ENCODE results near the gene ZNF80. TPM values are rescaled to one million over a fixed set of nuclear protein-coding genes. Genes with fewer than 3 reads are reported as not detected.

Gene ZNF80
- polyA plus RNA-seq, 1 donor (not counting 4 experiments of a cell fraction or from before 2014, with no cell fraction given), result not detected

GRCh38 chr3:114206342-114206741 lies 31.0 kb downstream of the ZNF80 start:
- FAIRE-seq, result no peak

GRCh38 chr3:114205541-114205940 lies 31.8 kb downstream of the ZNF80 start:
- Histone ChIP-seq H3K4me1 (ENCODE audit: control insufficient read depth, extremely low read depth, insufficient read depth, low read length) (no peaks in the 10 kb centered on the region), H3K9me3 (ENCODE audit: control insufficient read depth, low read depth, low read length) (no peaks in the 10 kb centered on the region), H3K27me3 (ENCODE audit: control insufficient read depth, extremely low read depth, insufficient read depth, low read length) (no peaks in the 10 kb centered on the region), H3K9me1 (ENCODE audit: control insufficient read depth, extremely low read depth, insufficient read depth, low read length) (no peaks in the 10 kb centered on the region), H3K27ac (ENCODE audit: control insufficient read depth, insufficient read depth, low read length) (no peak overlapping the region), H3K4me2 (ENCODE audit: control insufficient read depth, extremely low read depth, insufficient read depth, low read depth, low read length) (no peak overlapping the region), H3K36me3 (ENCODE audit: control insufficient read depth in 2 of 2, extremely low read depth in 1 of 2, insufficient read depth in 2 of 2, low read length in 2 of 2) (no peaks in the 10 kb centered on the region), H3K4me3 (ENCODE audit: control insufficient read depth in 2 of 3, extremely low read depth in 1 of 3, insufficient read depth in 2 of 3, low read depth in 1 of 3, low read length in 3 of 3) (no peak overlapping the region), H4K20me1 (ENCODE audit: control insufficient read depth, extremely low read depth, insufficient read depth, low read length) (no peaks in the 10 kb centered on the region), H3K79me2 (ENCODE audit: control insufficient read depth, insufficient read depth, low read length) (no peaks in the 10 kb centered on the region), H2AFZ (ENCODE audit: control insufficient read depth, low read length) (no peak overlapping the region), H3K9ac (ENCODE audit: control insufficient read depth, extremely low read depth, insufficient read depth, low read length) (no peak overlapping the region)
- FAIRE-seq, result no peak
- no peak for DNase-seq (ENCODE audit: low read depth, low spot score)
- TF ChIP-seq EZH2 (IDR thresholded peaks at IDR 0.05; ENCODE audit: low read length), result no peak
- no peak for TF ChIP-seq CTCF (optimal IDR thresholded peaks at IDR 0.05 in 1 of 3, IDR thresholded peaks at IDR 0.05 in 1 of 3, conservative IDR thresholded peaks at IDR 0.05 in 1 of 3; ENCODE audit: extremely low read depth in 1 of 3, insufficient read depth in 2 of 3, low read length in 3 of 3)
- dilution Hi-C loops (cut with MboI; ENCODE audit: extremely low pct_ligation_motif_present, low sequenced_read_pairs), result no loop called here

More at GRCh38 chr3:114206342-114206741, 31.0 kb downstream of the ZNF80 start:
- DNase-seq (ENCODE audit: low read depth, low spot score), result no peak
- Histone ChIP-seq H3K79me2 (ENCODE audit: control insufficient read depth, insufficient read depth, low read length) (no peaks in the 10 kb centered on the region), H4K20me1 (ENCODE audit: control insufficient read depth, extremely low read depth, insufficient read depth, low read length) (no peaks in the 10 kb centered on the region), H3K27me3 (ENCODE audit: control insufficient read depth, extremely low read depth, insufficient read depth, low read length) (no peaks in the 10 kb centered on the region), H3K4me3 (ENCODE audit: control insufficient read depth in 2 of 3, extremely low read depth in 1 of 3, insufficient read depth in 2 of 3, low read depth in 1 of 3, low read length in 3 of 3) (no peak overlapping the region), H3K9ac (ENCODE audit: control insufficient read depth, extremely low read depth, insufficient read depth, low read length) (no peak overlapping the region), H3K4me1 (ENCODE audit: control insufficient read depth, extremely low read depth, insufficient read depth, low read length) (no peaks in the 10 kb centered on the region), H3K4me2 (ENCODE audit: control insufficient read depth, extremely low read depth, insufficient read depth, low read depth, low read length) (no peak overlapping the region), H2AFZ (ENCODE audit: control insufficient read depth, low read length) (no peak overlapping the region), H3K9me3 (ENCODE audit: control insufficient read depth, low read depth, low read length) (no peaks in the 10 kb centered on the region), H3K36me3 (ENCODE audit: control insufficient read depth in 2 of 2, extremely low read depth in 1 of 2, insufficient read depth in 2 of 2, low read length in 2 of 2) (no peaks in the 10 kb centered on the region), H3K9me1 (ENCODE audit: control insufficient read depth, extremely low read depth, insufficient read depth, low read length) (no peaks in the 10 kb centered on the region), H3K27ac (ENCODE audit: control insufficient read depth, insufficient read depth, low read length) (no peak overlapping the region)
- dilution Hi-C loops (cut with MboI; ENCODE audit: extremely low pct_ligation_motif_present, low sequenced_read_pairs), result no loop called here
- TF ChIP-seq EZH2 (IDR thresholded peaks at IDR 0.05; ENCODE audit: low read length) (no peak), CTCF (optimal IDR thresholded peaks at IDR 0.05 in 1 of 3, IDR thresholded peaks at IDR 0.05 in 1 of 3, conservative IDR thresholded peaks at IDR 0.05 in 1 of 3; ENCODE audit: extremely low read depth in 1 of 3, insufficient read depth in 2 of 3, low read length in 3 of 3) (no peak)

All from keratinocyte (primary cell).